Vagina (tissue), 2 donors: ENCODE data around the gene FECH. TPM values are rescaled to one million over a fixed set of nuclear protein-coding genes. Genes with fewer than 3 reads are reported as not detected.

Source experiments
- DNase-seq, 2 donors: peaks; one replicate each; pipeline ENCODE4 v3.0.0-alpha.2; 2017; ENCODE audit errors: extremely low spot score in 2 of 2
- H3K27ac ChIP-seq: fragments of 200-600 bp; sonication (generic); one replicate; pipeline ENCODE4 v1.5.1; 2019
- H3K27me3 ChIP-seq: fragments of 200-600 bp; sonication (generic); one replicate; pipeline ENCODE4 v1.5.1; 2019
- H3K36me3 ChIP-seq, 2 donors: fragments of 200-600 bp; sonication (generic); one replicate each; pipeline ENCODE4 v1.5.1; 2017 to 2019
- H3K4me1 ChIP-seq: fragments of 200-600 bp; sonication (generic); one replicate; pipeline ENCODE4 v1.5.1; 2019
- H3K4me3 ChIP-seq, 2 donors: fragments of 200-600 bp; sonication (generic); 1 replicate in 1 of 2; 2 replicates in 1 of 2; pipeline ENCODE4 v1.5.1; 2016 to 2019
- H3K9me3 ChIP-seq: fragments of 200-600 bp; sonication (generic); one replicate; pipeline ENCODE4 v1.5.1; 2019
- CTCF ChIP-seq, 3 experiments: fragments of 450-650 bp in 2 of 3; fragments of 200-600 bp in 1 of 3; sonication (generic) in 1 of 3; IDR thresholded peaks; one replicate each; pipeline ENCODE4 v1.5.1; 2017 to 2019; ENCODE audit warnings: antibody characterized with exemption in 3 of 3, mild to moderate bottlenecking in 2 of 3, moderate library complexity in 2 of 3
- POLR2A ChIP-seq, 2 donors: fragments of 450-650 bp; IDR thresholded peaks; one replicate each; pipeline ENCODE4 v1.6.1; 2017; ENCODE audit warnings: antibody characterized with exemption in 2 of 2, mild to moderate bottlenecking in 2 of 2, moderate library complexity in 2 of 2
- POLR2AphosphoS5 ChIP-seq, 2 donors: sonication (generic); formaldehyde crosslinking; IDR thresholded peaks; one replicate each; pipeline ENCODE4 v1.9.0; 2017; ENCODE audit warnings: antibody characterized with exemption in 2 of 2, mild to moderate bottlenecking in 2 of 2, low read depth in 1 of 2; ENCODE audit not compliant: insufficient read depth in 1 of 2
- intact Hi-C: fragments of 100-400 bp; cut with DNase I; formaldehyde crosslinking; loops from one replicate; pipeline ENCODE4 v1.15.1; 2023
- total RNA-seq: library from RNA; depleted of rRNA; stranded (reverse); fragments of >200 nt; gene quantifications from one replicate; pipeline ENCODE4 v1.2.3, GENCODE V29; 2016

The FECH gene
- total RNA-seq, result 44.7 TPM

GRCh38 chr18:57586251-57587049 lies at the start of gene FECH:
Gene FECH, minus strand, starts transcription at chr18:57586702. Its CDS starts 82 bp downstream, at chr18:57586620.
- no peak for DNase-seq
- no peak for TF ChIP-seq CTCF (IDR thresholded peaks at IDR 0.05)
- TF ChIP-seq POLR2A (IDR thresholded peaks at IDR 0.05), result peak in 1 of 2 donors; percentile 42
- peak in 1 of 2 donors; percentile 36 for TF ChIP-seq POLR2AphosphoS5 (IDR thresholded peaks at IDR 0.05; ENCODE audit: insufficient read depth in 1 of 2, low read depth in 1 of 2)
- Histone ChIP-seq H3K9me3 (no peaks in the 10 kb centered on the region), H3K4me1 (peaks cover 17% of the 10 kb centered on the region), H3K4me3 (peak within 1 kb of the TSS; percentile 74 to 98), H3K36me3 (no peaks in the 10 kb centered on the region), H3K27me3 (no peaks in the 10 kb centered on the region), H3K27ac (peak within 1 kb of the TSS; percentile 84)
- intact Hi-C loops, result no loop called here

GRCh38 chr18:57635003-57635822 lies 48.7 kb upstream of the FECH start:
- no peak overlapping the region for H3K4me3 ChIP-seq
- DNase-seq, result no peak
- no peaks in the 10 kb centered on the region for H3K27me3 ChIP-seq
- no peak overlapping the region for H3K27ac ChIP-seq
- H3K9me3 ChIP-seq, result no peaks in the 10 kb centered on the region
- H3K4me1 ChIP-seq, result peaks cover 14% of the 10 kb centered on the region
- no peaks in the 10 kb centered on the region for H3K36me3 ChIP-seq
- intact Hi-C loops, result no loop called here
- TF ChIP-seq POLR2AphosphoS5 (IDR thresholded peaks at IDR 0.05; ENCODE audit: insufficient read depth in 1 of 2, low read depth in 1 of 2), result no peak

GRCh38 chr18:57631697-57632096 lies 45.2 kb upstream of the FECH start:
- no peak overlapping the region for H3K27ac ChIP-seq
- DNase-seq, result no peak
- H3K4me1 ChIP-seq, result peaks cover 14% of the 10 kb centered on the region
- no peaks in the 10 kb centered on the region for H3K27me3 ChIP-seq
- H3K36me3 ChIP-seq, result no peaks in the 10 kb centered on the region
- TF ChIP-seq POLR2A (IDR thresholded peaks at IDR 0.05), result no peak
- no peak for TF ChIP-seq CTCF (IDR thresholded peaks at IDR 0.05)
- no peak for TF ChIP-seq POLR2AphosphoS5 (IDR thresholded peaks at IDR 0.05; ENCODE audit: insufficient read depth in 1 of 2, low read depth in 1 of 2)
- no peak overlapping the region for H3K4me3 ChIP-seq
- intact Hi-C loops, result no loop called here
- no peaks in the 10 kb centered on the region for H3K9me3 ChIP-seq

- no peak for DNase-seq
- H3K27ac ChIP-seq, result peak overlapping the region; percentile 81
- H3K4me1 ChIP-seq, result peaks cover 14% of the 10 kb centered on the region
- TF ChIP-seq CTCF (IDR thresholded peaks at IDR 0.05), result no peak
- TF ChIP-seq POLR2AphosphoS5 (IDR thresholded peaks at IDR 0.05; ENCODE audit: insufficient read depth in 1 of 2, low read depth in 1 of 2), result no peak
- TF ChIP-seq POLR2A (IDR thresholded peaks at IDR 0.05), result no peak
- H3K4me3 ChIP-seq, result peak overlapping the region; percentile 52 to 65
- no peaks in the 10 kb centered on the region for H3K27me3 ChIP-seq
- no peaks in the 10 kb centered on the region for H3K36me3 ChIP-seq
- no peaks in the 10 kb centered on the region for H3K9me3 ChIP-seq
- intact Hi-C loops, result no loop called here
Observed at GRCh38 chr18:57630754-57631595, 44.5 kb upstream of the FECH start.
